HG03103 (cell line): ENCODE measurements around the gene PTK6.
"Not testable (repeated sequence)": the region's sequence is repeated elsewhere in the genome, so short reads cannot be mapped to it uniquely, and the experiment has no call there.

Source experiments
- ATAC-seq: cut with Tn5 transposase; IDR thresholded peaks from one replicate; pipeline ENCODE4 v1.9.1; 2021; ENCODE audit warnings: low read depth; ENCODE audit not compliant: unreplicated experiment

Gene PTK6

DNA sequence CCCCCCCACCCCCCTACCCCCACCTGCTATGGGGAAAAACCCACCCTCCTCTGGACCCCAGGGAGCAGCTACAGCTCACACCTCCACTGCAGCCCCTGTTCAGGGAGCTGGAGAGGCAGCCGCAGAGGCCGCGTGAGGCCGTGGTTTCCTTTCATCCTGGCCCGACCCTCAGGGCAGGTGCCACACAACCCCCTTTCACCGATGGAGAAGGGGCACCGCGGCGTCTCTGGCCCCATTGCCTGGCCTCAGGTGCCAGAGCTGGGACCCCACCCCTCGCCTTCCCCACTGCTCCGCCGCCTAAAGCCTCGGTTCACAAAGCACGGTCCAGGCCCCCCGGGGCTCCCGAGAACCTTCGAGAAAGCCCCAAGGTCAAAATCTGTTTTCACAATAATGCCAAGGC is 52.9 kb downstream of the PTK6 start:
- ATAC-seq: no peak

DNA sequence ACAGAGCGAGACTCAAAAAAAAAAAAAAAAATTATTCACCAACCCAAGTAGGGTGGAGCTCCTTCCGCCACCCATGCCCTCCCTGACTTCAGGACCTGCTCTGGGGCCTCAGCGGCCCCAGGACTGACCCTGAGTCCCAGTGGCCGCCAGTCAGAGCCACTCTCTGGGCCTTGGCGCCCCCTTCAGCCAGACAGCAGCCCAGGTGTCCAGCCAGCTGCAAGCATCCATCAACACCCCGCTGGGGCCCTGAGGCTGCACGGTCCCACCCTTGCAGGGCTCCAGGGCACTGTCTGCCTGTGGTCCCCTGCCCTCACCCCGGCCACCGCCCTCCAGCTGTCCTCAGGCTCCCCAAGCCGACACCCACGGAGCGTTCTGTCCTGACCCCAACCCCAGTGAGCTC is 53.3 kb downstream of the PTK6 start:
- no peak for ATAC-seq

DNA sequence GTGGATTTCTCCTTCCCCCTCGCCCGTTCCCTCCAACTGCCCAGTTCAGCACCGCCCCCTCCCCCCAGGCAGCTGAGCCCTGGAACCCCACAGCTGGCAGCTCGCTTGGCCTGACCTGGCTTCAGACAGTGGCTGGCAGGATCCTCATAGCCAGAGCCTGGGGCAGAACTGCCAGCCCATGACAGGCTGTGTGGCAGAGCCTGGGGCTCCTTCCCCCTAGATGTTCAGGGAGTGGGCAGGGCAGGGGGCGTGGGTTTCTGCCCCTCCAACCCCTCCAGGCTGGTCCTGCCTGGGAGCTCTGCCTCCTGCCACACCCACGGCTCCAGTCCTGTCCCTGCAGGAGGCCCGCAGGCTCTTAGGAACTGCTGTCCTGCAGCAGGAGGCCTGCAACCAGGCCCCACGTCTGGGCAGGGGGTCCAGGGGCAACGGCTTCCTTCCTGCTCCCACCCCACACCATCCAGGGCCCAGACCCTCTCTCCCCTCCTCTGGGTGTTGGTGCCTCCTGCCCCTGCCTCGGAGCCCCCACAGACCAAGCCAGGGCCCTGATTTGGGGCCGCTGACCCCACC is 55.1 kb downstream of the PTK6 start:
- ATAC-seq: no peak

DNA sequence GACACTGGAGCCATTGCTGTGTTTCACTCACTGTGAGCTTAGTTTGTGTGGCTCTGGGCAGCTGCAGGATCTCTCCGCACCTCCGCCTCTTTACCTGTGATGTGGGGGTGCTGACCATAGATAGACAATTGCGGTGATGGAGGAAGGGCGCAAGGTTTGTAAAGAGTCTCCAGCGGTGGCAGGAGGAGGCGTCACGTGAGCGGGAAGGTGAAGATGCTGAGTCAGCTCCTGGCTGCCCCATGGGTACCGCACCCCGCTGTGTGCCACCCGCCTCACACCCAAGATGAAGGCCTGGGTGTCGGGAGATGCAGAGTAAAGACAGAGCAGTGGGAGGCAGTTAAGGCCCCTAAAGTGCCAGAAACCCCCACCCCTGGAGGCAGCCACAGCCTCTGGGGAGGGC is 55.7 kb downstream of the PTK6 start:
- ATAC-seq: no peak

DNA sequence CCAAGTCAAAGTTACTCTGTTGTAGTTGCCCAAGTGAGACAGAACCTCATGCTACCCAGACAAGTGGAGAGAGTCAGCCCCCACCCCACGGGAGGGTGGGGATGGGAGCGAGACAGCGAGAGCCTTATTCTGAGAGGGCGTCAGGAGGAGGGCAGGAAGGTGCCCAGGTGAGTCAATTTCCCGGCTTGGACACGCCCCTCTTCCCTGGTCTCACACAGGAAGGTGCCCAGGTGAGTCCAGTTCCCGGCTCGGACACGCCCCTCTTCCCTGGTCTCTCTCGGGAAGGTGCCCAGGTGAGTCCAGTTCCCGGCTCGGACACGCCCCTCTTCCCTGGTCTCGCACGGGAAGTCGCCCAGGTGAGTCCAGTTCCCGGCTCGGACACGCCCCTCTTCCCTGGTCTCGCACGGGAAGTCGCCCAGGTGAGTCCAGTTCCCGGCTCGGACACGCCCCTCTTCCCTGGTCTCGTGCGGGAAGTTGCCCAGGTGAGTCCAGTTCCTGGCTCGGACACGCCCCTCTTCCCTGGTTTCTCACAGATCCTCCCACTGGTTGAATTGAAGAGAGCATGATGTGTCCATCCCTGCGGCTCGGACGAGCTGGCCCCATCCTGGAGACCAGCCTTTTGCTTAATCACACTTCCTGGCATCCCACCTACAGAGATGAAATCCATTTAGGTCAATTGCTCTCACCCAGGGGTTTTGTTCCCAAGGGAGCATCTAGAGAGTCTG is 57.3 kb downstream of the PTK6 start:
- not testable (repeated sequence) for ATAC-seq

DNA sequence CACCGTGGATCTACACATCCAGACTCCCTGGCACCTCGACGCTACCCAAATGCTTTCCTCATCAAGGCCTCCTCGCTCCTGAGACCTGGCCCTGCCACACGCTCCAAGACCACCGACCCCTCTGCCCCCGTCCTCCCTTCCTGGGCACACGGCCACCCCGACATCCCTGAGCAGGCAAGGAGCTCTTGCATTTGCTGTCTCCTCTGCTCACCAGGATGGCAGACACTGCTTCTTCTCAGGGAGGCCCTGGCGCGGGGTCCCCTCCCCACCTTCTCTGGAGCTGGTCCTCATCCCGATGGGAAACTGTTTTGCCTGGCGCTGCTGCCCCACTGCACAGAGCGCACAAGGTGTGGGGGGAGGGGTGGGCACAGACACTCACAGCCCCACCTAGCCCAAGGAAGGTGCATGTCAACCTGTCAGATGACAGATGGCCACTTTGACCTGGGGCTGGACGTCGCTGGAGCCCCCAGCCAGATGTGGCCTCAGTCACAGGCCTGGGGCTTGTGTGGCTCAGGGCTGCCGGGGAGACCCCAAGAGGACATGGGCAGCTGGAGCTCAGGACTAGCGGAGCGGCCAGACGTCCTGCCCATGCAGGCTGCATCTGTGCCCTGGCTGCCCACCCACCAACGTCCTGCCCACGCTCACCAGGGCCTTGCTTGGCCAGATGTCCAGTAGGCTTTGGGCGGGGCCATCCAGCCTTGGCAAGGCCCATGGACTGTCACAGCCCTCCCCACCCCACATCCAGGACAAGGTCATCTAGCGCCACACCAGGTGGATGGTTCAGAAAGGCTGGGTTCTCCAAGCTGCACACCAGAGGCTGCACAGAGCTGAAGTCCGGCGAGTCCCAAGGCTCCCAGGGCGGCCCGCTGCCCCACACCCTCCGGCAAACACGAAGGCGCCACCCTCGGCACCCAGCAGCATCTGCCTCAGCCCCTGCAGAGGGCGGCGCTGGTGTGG is 58.6 kb downstream of the PTK6 start:
- no peak for ATAC-seq
